ENCODE data around the gene SPAG4. TPM values are rescaled to one million over a fixed set of nuclear protein-coding genes. Genes with fewer than 3 reads are reported as not detected.

SPAG4 gene
- total RNA-seq, 1 donor from 2014 or later, result 4.5 TPM

GRCh38 chr20:35618263-35619131, 2.9 kb downstream of the SPAG4 start:
- DNase-seq (ENCODE audit: low spot score), result peak; percentile 65
- intact Hi-C loops (cut with DNase I), result no loop called here
- no peak for ATAC-seq

GRCh38 chr20:35619196-35620095, 3.8 kb downstream of the SPAG4 start:
- intact Hi-C loops (cut with DNase I), result no loop called here

GRCh38 chr20:35620818-35621559, 5.4 kb downstream of the SPAG4 start:
- intact Hi-C loops (cut with DNase I), result no loop called here
- no peak for ATAC-seq
- DNase-seq (ENCODE audit: low spot score), result peak; percentile 53

More at GRCh38 chr20:35619196-35620095, 3.8 kb downstream of the SPAG4 start:
- DNase-seq (ENCODE audit: low spot score) (peak; percentile 84), ATAC-seq (peak; percentile 43)

- intact Hi-C loops (cut with DNase I), result no loop called here
- DNase-seq (ENCODE audit: low spot score) (no peak), ATAC-seq (no peak)
Measured at GRCh38 chr20:35621560-35621946, 5.9 kb downstream of the SPAG4 start.

- DNase-seq (ENCODE audit: low spot score), result peak; percentile 30
- intact Hi-C loops (cut with DNase I), result no loop called here
- ATAC-seq, result no peak
Measured at GRCh38 chr20:35625584-35626385, 10.2 kb downstream of the SPAG4 start.

- intact Hi-C loops (cut with DNase I), result no loop called here
- ATAC-seq (no peak), DNase-seq (ENCODE audit: low spot score) (peak; percentile 25)
Measured at GRCh38 chr20:35626386-35627001, 10.9 kb downstream of the SPAG4 start.

- ATAC-seq, result no peak
- intact Hi-C loops (cut with DNase I), result no loop called here
- DNase-seq (ENCODE audit: low spot score), result peak; percentile 21
Measured at GRCh38 chr20:35627121-35627520, 11.5 kb downstream of the SPAG4 start.

- intact Hi-C loops (cut with DNase I), result no loop called here
- ATAC-seq, result peak; percentile 41
Measured at GRCh38 chr20:35629427-35630145, 14.0 kb downstream of the SPAG4 start.

GRCh38 chr20:35630636-35631035, 15.0 kb downstream of the SPAG4 start:
- intact Hi-C loops (cut with DNase I), result no loop called here
- ATAC-seq (no peak), DNase-seq (ENCODE audit: low spot score) (peak; percentile 38)

More at GRCh38 chr20:35629427-35630145, 14.0 kb downstream of the SPAG4 start:
- DNase-seq (ENCODE audit: low spot score), result peak; percentile 15

- DNase-seq (ENCODE audit: low spot score), result no peak
- ATAC-seq, result no peak
- intact Hi-C loops (cut with DNase I), result no loop called here
Measured at GRCh38 chr20:35632539-35633115, 17.0 kb downstream of the SPAG4 start.

GRCh38 chr20:35635652-35636051, 20.0 kb downstream of the SPAG4 start:
- ATAC-seq, result no peak
- intact Hi-C loops (cut with DNase I), result no loop called here
- no peak for DNase-seq (ENCODE audit: low spot score)

- intact Hi-C loops (cut with DNase I), result no loop called here
- no peak for ATAC-seq
- DNase-seq (ENCODE audit: low spot score), result no peak
Measured at GRCh38 chr20:35636095-35636494, 20.5 kb downstream of the SPAG4 start.

GRCh38 chr20:35637276-35637675, 21.6 kb downstream of the SPAG4 start:
- no peak for DNase-seq (ENCODE audit: low spot score)
- no peak for ATAC-seq

GRCh38 chr20:35638751-35639150, 23.1 kb downstream of the SPAG4 start:
- DNase-seq (ENCODE audit: low spot score), result no peak
- no peak for ATAC-seq

More at GRCh38 chr20:35637276-35637675, 21.6 kb downstream of the SPAG4 start:
- intact Hi-C loops (cut with DNase I), result no loop called here

GRCh38 chr20:35640724-35641123, 25.1 kb downstream of the SPAG4 start:
- intact Hi-C loops (cut with DNase I), result no loop called here
- DNase-seq (ENCODE audit: low spot score), result no peak
- no peak for ATAC-seq

More at GRCh38 chr20:35638751-35639150, 23.1 kb downstream of the SPAG4 start:
- intact Hi-C loops (cut with DNase I), result no loop called here

GRCh38 chr20:35641743-35642142, 26.1 kb downstream of the SPAG4 start:
- ATAC-seq (no peak), DNase-seq (ENCODE audit: low spot score) (no peak)
- intact Hi-C loops (cut with DNase I), result no loop called here

GRCh38 chr20:35643045-35643444, 27.4 kb downstream of the SPAG4 start:
- intact Hi-C loops (cut with DNase I), result no loop called here
- ATAC-seq (no peak), DNase-seq (ENCODE audit: low spot score) (no peak)
